CD4-positive, alpha-beta T cell treated with Interleukin-12 subunit alpha and Interleukin-12 subunit beta, for 1 hour (primary cell): ENCODE measurements around the gene RBFOX1.

ENCODE experiments used
- DNase-seq: peaks from one replicate; pipeline ENCODE4 v3.0.0-alpha.2; 2020

Gene RBFOX1

DNA sequence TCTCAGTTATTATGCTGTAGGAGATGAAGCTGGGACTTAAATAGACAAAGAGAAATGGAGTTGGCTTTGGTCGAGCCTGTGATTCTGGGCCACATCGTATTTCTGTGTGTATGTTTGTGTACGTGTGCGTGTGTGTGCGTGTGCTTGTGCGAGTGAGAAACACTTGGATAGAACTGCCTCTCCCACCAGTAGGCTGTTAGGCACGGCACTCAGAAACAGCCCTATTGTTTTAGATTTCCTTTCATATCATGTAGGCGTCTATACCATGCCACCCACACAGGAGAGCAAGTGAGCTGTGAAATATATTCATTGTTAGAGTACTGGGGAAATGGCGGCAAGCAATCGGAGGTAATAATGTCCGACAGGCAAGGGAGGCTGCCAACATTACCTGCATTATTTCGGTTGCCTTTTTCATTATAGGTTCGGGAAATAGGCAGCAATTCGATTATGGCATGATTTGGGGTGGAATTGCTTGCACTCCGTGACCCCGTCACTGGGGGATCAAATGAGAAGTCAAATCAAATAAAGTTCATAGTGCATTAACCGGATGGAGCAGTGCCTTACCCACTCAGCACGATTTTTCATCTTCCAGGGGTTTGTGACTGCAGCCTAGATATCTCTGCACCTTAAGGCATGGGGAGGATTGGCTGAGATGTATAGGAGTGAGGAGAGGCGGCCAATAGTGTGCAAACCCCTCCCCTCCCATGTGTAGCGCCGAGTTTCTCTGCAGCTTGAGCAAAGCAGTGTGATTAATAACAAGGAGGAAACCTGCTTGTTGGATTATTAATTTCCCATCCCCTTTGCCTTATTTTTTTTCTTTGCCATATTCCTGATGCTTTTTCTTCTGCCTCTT, 89.6 kb downstream of the RBFOX1 start:
- DNase-seq = no peak

DNA sequence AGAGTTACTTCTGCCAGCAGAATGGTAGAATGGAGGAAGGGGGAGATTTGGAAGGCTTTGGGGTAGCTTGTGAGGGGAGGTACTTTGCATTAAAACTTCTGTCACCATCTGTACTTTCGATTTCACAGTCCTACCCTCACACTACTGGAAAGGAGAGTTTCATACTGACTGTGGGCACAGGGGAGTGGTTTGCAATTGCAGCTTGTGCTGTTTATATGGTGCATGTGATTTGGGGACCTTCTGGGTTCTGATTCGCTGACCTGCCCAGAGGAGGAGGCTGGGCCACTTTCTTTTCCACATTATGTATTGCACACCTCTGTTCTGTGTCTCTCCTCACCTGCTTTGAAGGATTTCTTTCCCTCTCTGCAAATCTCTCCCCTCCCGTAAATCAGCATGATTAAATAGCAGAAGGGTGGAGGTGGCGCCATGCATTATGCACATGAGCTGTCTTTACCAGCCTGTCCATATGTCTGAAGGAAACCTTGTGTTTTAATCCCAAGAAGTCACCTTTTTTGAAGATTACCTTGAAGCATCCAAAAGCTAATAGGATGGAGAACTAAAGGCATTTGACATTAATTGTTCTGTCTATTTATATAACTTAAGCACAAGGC, 90.9 kb downstream of the RBFOX1 start:
- DNase-seq = no peak

DNA sequence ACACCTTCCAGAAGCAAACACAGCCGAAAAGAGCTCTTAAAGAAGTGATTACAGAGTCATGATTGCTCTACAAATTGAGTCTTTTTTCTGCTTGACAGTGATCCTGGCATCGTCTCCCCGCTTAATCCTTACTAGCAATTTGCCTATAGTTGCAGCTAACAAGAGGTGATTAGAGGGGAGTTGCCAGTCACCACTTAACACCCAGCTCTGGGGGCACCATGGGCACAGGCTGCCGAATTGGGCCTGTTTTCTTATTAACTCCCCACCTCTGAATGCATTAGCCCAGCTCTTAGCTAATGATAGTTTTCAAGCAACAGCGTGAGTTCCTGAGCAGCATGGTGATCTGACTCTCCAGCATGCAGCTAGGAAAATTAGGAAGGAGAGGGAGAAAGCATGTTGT, 93.5 kb downstream of the RBFOX1 start:
- no peak for DNase-seq

DNA sequence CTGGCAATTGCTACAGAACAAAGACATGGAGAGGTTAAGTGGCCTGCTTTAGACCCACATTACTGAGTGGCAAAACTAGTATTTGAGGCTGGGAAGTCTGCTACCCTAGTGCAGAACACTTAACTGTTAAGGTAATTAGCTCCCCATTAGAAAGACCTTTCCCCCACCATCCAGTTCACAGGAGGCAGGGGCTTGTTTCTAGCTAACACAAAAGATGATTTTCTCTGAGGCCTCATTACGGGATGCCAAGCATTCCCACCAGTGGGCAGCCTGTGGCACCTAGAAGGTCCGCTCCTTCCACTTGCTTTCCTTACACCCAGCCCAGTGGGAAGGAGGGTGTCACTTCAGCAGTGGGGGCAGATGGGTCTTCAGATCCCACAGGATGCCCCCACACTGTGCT, 99.1 kb downstream of the RBFOX1 start:
- no peak for DNase-seq

DNA sequence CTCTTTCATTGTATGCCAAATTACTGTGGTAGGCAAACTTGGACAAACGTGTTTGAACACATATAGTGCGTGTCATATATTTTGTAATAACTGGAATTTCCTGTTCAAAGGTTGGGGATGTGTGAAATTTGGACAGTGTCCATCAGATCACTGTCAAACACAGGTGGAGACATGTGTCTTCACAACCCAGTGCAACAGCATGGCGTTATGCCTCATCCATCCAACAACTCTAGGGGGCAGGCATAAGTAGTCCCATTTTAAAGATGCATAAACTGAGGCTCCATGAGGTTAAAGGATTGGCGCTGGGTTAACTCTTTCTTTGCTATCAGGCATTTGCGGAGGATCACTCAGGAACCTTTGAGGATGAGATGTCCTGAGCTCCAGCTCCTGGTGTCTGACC, 103.7 kb downstream of the RBFOX1 start:
- no peak for DNase-seq

DNA sequence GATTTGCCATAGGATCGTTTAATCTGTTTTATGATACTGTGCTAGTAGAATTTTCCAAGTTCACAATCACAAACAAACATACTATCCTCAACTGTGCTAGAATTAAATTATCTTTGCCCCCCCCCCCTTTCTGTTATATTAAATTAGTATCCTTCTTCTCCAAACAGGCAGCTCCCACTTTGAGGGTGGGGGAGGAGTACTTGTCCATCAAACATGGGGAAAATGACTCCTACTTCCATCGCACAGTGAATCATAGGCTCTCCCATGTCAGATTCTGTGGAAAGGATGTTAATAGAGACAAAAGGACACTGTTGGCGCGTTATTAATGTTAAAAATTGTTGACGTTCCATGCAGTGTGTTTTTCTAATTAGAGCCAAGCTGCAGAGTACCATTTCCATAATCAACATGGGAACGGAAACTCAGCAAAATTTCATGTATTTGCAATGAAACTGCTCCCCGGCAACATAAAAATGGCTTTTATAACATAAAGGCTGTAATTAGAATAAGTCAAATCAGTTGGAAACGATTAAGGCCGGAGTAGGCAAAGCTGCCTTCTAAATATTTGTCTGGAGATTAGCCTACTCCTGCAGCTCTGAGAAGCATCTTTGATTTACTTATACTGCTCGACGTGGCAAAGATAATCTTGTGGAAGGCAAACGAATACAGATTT, 104.6 kb downstream of the RBFOX1 start:
- no peak for DNase-seq

DNA sequence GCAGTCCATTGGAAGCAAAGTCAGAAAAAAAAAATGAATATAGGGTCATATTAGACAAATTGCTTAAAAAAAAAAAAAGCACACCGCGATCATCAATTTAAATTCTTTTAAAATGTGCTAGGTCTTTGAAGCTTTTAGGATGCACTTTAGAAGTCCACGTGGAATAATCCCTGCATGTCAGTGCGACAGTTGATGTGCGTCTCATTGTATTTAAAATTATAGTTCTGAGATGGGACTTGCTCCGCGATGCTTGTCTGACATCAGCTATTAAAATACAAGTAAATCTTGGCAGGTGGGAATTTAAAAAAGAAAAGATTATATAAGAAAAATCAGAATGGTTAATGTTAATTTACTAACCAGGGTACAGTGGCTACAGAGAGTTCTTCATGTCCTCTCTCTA, 105.2 kb downstream of the RBFOX1 start:
- DNase-seq = no peak

DNA sequence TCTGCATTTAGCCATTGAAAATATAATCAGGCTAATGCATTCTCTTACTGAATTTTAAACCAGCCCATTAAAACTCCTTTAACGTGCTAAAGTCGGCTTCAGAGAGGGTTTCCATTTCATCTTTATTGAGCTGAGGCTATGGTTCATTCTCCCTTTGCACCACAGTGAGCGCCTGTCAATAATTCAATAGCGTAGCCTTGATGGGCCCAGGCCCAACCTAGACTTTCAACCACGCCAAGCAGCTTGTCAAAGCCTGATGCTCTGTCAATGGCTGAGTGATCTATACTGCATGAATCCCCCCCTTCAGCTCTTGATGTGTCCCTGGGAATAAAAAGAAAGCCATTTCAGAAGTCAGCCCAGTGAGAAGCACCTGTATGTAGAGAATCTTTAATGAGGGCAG, 106.0 kb downstream of the RBFOX1 start:
- DNase-seq = no peak

DNA sequence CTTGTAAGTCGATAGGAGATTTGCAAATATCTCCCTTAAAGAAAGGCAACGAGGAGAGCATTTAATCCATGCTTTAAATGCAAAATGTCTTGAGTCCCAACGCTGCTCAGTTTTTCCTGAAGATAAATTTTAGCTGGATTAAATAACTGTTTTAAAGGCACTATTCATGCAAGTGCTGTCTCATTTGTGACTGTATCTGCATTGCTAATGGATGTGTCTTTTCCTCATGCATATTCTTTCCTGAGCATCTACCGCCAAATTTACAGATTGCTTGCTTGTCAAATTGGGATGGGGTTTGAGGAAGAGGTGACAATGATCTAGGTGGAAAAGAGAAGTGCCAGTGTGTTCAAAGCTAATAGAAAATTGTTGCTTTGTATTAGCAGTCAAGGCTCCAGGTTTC, 106.9 kb downstream of the RBFOX1 start:
- no peak for DNase-seq

DNA sequence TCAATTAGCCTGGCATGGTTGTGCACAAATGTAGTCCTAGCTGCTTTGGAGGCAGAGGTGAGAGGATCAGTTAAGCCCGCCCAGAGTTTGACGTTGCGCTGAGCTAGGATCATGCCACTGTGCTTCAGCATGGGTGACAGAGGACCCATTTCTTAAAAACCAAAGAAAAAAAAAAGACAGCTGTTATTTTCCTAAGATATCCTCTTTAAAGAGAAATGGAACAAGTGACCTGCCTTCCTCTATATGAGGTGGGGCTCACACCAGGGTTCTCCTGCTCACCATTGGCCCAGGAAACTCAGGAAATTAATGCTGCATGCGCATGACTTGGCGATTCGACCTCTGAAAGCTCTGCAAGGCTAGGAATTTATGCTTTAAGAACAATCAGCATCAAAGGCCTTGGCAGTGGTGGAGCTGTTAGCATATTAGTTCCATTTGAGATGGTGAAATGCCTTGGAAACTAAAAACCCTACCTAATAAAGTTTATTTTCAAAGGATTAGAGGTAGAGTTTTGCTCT, 108.3 kb downstream of the RBFOX1 start:
- DNase-seq = no peak

DNA sequence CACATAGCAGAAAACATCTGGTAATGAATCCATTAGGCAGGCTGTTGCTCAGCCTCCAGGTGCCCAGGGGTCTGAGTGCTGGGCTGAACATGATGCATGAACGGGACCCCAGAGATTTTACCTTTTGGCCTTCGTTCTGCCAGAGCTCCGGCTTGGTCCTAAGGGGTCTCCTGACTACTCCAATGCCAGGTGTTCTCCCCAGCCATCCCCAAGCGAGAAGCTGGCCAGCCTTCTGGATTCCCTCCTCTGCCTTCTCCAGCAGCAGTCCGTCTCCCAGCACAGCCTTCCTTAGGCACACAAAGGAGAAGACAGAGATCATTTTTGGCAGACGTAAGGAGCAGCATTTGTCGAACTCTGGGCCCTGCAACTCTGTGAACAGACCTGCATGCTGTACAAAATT, 109.4 kb downstream of the RBFOX1 start:
- DNase-seq = no peak

DNA sequence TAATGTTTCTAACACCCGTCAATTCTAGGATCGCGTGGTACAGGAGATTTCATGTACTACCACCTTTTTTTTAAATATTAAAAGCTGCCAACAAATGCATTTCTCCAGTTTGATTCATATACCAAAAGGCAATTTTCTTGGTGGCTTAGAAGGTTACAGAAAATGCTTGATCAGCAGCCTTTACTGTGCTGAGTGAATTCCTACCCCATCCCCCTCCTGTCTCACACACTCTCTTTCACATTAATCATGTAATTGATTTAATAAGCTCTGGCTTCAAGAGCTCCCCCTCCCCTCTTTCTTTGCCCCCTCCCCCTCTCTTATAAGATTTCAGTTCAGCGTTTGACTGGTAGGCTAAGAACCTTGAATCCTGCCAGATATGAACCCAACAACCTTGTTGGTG, 110.5 kb downstream of the RBFOX1 start:
- DNase-seq = no peak

DNA sequence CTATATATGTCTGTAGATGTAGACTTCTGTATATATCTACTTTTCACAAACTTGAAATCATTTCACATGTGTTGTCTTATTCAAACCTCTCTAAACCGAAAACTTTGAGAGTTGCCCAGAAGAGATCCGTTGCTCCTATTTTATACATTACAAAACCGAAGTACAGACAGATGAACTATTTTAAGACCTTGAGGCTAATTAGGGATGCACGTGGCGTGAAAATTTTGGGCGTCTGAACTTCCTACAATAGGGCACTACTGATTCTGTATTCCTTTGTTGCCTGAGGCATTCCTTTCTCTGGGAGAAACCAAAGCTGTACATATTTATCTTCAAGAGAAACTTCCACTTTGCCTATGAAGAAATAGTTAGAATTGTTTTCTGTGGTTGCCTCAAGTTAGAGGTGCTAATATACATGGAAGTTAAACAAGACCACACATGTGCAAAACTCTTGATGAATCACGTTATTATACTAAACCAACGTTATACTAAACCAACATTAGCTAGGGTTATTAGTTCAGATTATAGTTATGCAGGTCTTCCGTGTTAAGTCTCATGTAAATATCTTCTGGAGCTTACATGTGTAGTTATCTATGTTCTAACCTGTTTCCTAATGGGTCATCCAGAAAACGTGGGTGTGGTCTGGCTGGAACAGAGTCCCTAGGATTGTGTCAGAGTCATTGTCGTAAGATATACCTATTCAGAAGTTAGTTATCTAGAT, 111.2 kb downstream of the RBFOX1 start:
- DNase-seq = no peak

DNA sequence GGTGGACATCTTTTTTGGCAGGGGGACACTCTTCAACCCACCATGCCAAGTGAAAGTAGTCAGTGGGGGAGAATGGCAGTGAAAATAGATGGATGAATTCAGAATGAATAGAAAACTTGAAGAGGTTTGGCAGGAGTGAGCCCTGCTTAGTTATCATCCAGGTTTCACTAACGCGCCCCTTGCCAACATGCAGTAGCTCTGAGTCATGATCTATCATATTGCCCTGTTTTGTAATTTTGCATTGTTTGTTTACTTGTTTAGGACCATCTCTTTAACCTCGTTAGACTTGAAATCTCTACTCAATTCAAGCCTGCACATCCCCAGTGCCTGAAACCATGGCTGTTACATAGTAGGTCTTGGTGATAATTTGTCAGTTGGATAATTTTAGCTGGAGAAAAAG, 116.7 kb downstream of the RBFOX1 start:
- DNase-seq = no peak

DNA sequence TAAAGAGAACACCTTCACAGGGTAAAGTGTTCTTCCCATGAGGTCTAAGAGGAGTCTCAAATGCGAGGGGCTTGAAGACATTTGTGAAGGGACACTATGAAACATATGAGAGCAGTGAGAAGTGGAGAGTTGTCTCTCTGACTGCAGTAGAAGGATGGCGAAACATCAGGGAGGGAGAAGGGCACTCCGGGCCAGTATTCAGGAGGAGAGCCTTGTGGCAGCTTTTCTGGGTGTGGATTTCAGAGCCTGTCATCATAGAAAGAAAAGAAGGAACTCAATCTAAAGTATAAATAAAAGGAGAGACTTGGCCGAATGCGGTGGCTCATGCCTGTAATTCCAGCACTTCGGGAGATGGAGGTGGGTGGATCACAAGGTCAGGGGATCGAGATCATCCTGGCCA, 117.2 kb downstream of the RBFOX1 start:
- no peak for DNase-seq

DNA sequence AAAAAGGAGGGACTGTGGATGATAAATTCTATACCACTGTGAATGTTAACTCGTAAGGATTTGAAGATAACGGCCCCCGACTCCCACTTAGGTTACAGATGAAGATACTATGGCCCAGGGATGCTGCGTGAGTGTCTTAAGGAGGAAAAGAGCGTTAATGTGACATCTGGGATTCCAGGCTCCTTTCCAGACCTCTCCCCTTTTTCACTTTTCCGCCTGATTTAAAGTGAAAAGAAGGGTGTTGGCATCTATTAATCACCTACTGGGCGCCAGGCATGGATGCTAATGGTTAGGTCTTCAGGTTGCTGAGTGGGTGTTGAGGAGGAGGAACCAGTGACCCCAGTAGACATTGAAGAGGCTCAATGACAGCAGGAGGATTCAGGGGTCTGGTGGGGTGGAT, 117.8 kb downstream of the RBFOX1 start:
- DNase-seq = no peak

DNA sequence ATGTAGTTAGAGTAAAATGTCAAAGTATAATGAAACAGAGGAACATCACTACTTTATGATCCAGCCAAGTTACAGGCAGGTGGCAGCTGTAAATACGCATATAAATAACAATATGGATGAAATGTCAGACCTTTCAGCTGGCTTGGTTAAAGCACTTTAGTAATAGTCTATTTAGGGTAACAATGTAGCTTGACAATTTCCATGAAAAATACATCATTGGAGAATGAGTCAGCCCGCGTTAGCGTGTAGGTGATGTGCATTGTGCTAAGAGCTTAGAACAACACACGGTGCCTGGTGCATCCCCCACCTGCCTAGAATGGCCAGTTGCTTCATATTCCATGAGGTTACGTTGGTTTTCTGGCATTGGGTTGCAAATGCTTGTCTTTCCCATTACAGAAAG, 119.4 kb downstream of the RBFOX1 start:
- DNase-seq = no peak

DNA sequence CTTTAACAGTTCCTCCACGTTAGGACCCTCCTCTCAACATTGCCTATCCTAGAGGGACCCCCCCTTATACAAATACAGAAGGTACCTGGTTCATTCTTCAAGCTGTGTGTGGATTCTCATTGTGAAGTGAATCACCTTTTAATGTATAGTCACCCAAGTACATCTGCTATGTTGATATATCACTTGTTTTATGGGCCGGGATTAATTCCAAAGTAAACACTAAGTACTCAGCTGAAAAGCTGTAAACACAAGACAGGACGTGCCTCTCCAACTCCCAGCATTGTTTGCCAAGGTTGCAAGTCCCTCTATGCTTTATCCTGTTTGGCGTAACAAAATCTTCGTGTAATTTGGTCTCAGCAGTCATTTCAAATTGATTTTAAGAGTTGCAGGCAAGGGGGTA, 123.6 kb downstream of the RBFOX1 start:
- no peak for DNase-seq

DNA sequence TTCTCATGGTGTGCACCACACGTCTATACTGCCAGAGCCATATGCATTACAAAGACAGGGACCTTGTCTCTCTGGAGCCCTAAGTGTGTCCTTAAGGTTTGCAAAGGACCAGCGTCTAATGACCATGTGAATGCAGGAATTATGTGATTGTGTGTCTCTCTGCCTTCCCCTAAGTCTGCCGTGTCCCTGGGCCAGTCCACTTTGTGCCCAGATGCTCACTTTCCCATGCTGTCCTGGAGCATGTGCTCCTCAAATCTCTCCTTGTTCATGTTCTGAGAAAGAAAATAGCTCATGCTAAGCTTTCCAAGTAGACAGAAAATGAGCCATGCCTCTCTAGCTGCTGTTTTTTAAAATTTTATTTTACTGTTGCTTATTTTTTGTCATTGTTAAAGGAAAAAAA, 125.5 kb downstream of the RBFOX1 start:
- no peak for DNase-seq

DNA sequence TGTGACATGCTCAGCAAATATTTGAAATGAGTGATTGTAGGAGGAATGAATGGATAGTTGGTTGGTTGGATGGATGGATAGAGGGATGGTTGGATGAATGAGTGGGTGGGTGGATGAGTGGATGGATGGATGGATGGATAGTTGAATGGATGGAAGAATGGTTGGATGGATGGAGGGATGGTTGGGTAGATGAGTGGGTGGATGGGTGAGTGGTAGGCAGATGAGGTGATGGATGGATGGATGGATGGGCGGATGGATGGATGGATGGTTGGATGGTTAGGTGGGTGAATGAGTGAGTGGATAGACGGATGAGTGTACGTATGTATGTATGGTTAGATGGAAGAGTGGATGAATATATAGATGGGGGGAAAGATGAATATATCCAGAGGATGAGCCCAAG, 137.7 kb downstream of the RBFOX1 start:
- no peak for DNase-seq

DNA sequence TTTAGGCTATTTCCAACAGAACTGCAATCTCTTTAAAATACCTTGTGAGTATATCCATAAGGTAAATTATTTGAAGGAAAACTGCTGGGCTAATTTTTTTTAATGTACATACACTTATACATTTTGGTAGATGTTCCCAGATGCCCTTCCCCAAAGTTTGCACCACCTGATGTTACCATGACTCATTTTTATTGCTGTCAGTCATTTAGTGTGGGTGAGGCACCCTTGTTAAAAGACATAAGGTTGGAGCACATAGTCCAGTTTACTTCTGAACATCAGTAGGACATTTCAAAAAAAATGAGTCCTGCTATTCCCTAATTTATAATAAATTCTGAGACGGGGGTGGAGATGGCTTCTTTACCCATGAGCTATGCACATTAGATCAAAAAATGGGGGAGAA, 138.6 kb downstream of the RBFOX1 start:
- no peak for DNase-seq

DNA sequence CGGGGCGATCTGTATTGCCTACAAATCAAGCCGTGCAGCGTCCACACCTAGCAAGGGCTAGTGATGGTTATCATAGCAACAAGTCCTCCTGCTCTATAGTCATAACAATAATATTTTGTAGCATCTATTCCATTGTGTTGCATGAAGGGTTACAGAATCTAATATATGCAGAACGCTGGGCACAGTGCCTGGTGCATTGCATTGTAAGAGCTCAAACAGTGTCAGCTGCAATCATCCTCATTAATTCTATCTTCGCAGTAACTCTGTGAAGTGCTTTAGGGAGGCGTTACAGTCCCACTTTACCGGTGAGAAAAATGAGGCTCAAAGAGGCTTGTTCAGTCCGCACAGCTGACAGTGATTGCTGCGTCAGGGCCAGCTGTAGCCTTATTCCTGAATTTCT, 149.4 kb downstream of the RBFOX1 start:
- DNase-seq = no peak

DNA sequence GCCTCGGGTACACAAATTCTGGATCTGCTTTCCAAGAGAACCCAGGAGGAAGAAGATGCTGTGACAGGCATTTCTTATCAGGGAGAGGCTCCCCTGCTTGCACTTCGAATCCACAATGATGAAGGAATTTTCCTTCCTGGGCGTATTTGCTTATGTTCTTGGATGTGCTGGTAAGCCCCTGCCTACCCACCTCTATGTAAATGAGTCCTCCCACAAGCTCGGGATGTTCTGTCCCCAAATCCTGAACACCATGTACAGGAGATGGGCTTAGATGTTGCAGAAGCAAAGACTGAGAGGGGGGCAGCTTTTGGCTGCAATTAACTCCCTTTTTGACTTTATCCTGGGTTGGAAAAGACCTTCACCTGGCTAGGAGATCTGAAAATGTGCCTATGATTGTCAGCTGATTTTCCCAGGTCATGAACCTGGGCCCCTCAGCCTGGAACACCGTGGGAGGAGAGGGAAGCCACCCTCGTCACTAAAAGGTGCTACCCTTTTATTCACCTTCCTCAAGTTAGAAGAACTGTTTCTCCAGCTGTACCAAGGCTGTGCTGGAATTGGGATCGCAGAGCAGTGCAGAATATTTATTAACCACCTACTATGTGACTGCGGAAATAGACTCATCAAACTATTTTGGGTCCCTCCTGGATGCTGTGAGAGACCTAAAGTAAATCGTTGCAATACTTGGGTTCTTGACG, 150.1 kb downstream of the RBFOX1 start:
- DNase-seq = no peak
